ENCODE measurements around the gene CNTNAP2.

DNA sequence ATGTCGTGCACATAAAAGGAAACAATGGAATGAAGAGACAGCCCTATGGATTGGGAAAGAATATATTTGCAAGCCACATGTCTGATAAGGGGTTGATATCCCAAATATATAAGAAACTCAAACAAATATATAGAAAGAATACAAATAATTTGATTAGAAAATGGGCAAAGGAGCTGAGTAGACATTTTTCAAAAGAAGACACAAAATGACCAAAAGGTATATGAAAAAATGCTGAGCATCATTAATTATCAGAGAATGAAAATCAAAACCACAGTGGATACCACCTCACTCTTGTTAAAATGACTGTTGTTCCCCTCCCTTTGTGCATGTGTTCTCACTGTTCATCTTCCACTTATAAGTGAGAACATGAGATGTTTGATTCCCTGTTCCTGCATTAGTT lies 175.3 kb downstream of the CNTNAP2 start:
- TF ChIP-seq, protein P1, sequence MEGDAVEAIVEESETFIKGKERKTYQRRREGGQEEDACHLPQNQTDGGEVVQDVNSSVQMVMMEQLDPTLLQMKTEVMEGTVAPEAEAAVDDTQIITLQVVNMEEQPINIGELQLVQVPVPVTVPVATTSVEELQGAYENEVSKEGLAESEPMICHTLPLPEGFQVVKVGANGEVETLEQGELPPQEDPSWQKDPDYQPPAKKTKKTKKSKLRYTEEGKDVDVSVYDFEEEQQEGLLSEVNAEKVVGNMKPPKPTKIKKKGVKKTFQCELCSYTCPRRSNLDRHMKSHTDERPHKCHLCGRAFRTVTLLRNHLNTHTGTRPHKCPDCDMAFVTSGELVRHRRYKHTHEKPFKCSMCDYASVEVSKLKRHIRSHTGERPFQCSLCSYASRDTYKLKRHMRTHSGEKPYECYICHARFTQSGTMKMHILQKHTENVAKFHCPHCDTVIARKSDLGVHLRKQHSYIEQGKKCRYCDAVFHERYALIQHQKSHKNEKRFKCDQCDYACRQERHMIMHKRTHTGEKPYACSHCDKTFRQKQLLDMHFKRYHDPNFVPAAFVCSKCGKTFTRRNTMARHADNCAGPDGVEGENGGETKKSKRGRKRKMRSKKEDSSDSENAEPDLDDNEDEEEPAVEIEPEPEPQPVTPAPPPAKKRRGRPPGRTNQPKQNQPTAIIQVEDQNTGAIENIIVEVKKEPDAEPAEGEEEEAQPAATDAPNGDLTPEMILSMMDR (conservative IDR thresholded peaks at IDR 0.05 in 1 of 2, IDR thresholded peaks at IDR 0.05 in 1 of 2; ENCODE audit: low read depth in 1 of 2, low read length in 2 of 2) = no peak
- no peak for TF ChIP-seq EZH2 (IDR thresholded peaks at IDR 0.05; ENCODE audit: low read length, missing control alignments)

Data from fibroblast of lung (primary cell).